Hepatic stellate cell (primary cell): Measurements from ENCODE around the gene IQUB.
A peak's percentile ranks its signal among the peaks of the same experiment; 100 is the strongest.
"Not testable (repeated sequence)": the region's sequence is repeated elsewhere in the genome, so short reads cannot be mapped to it uniquely, and the experiment has no call there.

Experiments
- DNase-seq: peaks from one replicate; pipeline ENCODE4 v3.0.0; 2011; ENCODE audit warnings: low spot score

IQUB gene

GRCh38 chr7:123415625-123416024 lies 118.8 kb downstream of the IQUB start:
- DNase-seq = no peak

- DNase-seq = peak; percentile 21
Measured at GRCh38 chr7:123410273-123410904, 124.0 kb downstream of the IQUB start.

GRCh38 chr7:123407951-123408350 lies 126.4 kb downstream of the IQUB start:
- DNase-seq = not testable (repeated sequence)
